ENCODE results near the gene GPR26.

DNA sequence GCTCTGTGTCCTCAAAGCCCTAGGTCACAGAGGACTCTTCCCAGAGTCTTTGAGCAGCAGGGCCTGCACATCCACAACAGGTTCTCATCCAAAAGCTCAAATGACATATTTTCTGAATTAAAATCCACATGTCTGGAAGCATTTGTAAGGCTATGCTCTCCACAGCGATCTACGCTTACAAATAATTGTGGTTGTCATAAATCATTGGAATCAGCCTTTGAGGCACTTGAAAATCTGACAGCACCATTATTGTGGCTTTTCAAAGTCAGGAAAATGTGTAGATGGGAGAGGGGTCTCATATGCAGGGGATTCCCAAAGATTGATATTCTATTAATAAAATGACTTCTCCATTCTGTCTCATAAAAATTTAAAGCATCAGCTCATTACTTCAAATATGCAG, 16.3 kb downstream of the GPR26 start:
- TF ChIP-seq POLR2A (IDR thresholded peaks at IDR 0.05; ENCODE audit: low read depth) (no peak), CTCF (IDR thresholded peaks at IDR 0.05) (no peak), EP300 (IDR thresholded peaks at IDR 0.05) (no peak)
